ENCODE measurements around the gene SNX1.
"Not testable (repeated sequence)": the region's sequence is repeated elsewhere in the genome, so short reads cannot be mapped to it uniquely, and the experiment has no call there.

SNX1 gene

GRCh38 chr15:64095795-64096667 lies at the start of gene SNX1:
Gene SNX1, plus strand, starts transcription at chr15:64095982. Its CDS starts 32 bp downstream, at chr15:64096014.
- DNase-seq (ENCODE audit: low read depth) = peak; percentile 94

GRCh38 chr15:64046421-64047153 lies 49.2 kb upstream of the SNX1 start, which contains the start of gene DAPK2:
Gene DAPK2, minus strand, starts transcription at chr15:64046485. Its CDS starts 6,224 bp downstream, at chr15:64040261.
- peak; percentile 47 for DNase-seq (ENCODE audit: low read depth)

- no peak for DNase-seq (ENCODE audit: low read depth)
These were observed 46.9 kb upstream of the SNX1 start for GRCh38 chr15:64048781-64049460.

GRCh38 chr15:64050281-64051092 lies 45.3 kb upstream of the SNX1 start:
- no peak for DNase-seq (ENCODE audit: low read depth)

- no peak for DNase-seq (ENCODE audit: low read depth)
These were observed 44.7 kb upstream of the SNX1 start for GRCh38 chr15:64051093-64051402.

- DNase-seq (ENCODE audit: low read depth) = no peak
These were observed 44.1 kb upstream of the SNX1 start for GRCh38 chr15:64051407-64052259.

- DNase-seq (ENCODE audit: low read depth) = no peak
These were observed 42.8 kb upstream of the SNX1 start for GRCh38 chr15:64052925-64053491.

- not testable (repeated sequence) for DNase-seq (ENCODE audit: low read depth)
These were observed 42.1 kb upstream of the SNX1 start for GRCh38 chr15:64053674-64054073.

GRCh38 chr15:64058279-64058678 lies 37.5 kb upstream of the SNX1 start:
- DNase-seq (ENCODE audit: low read depth) = no peak

- not testable (repeated sequence) for DNase-seq (ENCODE audit: low read depth)
These were observed 36.7 kb upstream of the SNX1 start for GRCh38 chr15:64059104-64059503.

GRCh38 chr15:64060716-64061115 lies 35.1 kb upstream of the SNX1 start:
- DNase-seq (ENCODE audit: low read depth) = no peak

- DNase-seq (ENCODE audit: low read depth) = no peak
These were observed 29.3 kb upstream of the SNX1 start for GRCh38 chr15:64066451-64066850.

GRCh38 chr15:64067564-64068030 lies 28.2 kb upstream of the SNX1 start:
- DNase-seq (ENCODE audit: low read depth) = peak; percentile 53

- DNase-seq (ENCODE audit: low read depth) = no peak
These were observed 27.6 kb upstream of the SNX1 start for GRCh38 chr15:64068133-64068532.

- no peak for DNase-seq (ENCODE audit: low read depth)
These were observed 25.7 kb upstream of the SNX1 start for GRCh38 chr15:64070106-64070505.

- DNase-seq (ENCODE audit: low read depth) = no peak
These were observed 24.6 kb upstream of the SNX1 start for GRCh38 chr15:64070965-64071851.

- DNase-seq (ENCODE audit: low read depth) = no peak
These were observed 23.6 kb upstream of the SNX1 start for GRCh38 chr15:64071931-64072765.

- no peak for DNase-seq (ENCODE audit: low read depth)
These were observed 23.0 kb upstream of the SNX1 start for GRCh38 chr15:64072812-64073211.

All from stimulated activated CD4-positive, alpha-beta T cell treated with anti-CD3 and anti-CD28 coated beads, Interleukin-2, amount 100 ng/mL, for 4 hours (primary cell).